DMS53 treated with DMSO at 0.1 percent for 48 hours (cell line): ENCODE results near the gene CBX5.
"Not testable (repeated sequence)": the region's sequence is repeated elsewhere in the genome, so short reads cannot be mapped to it uniquely, and the experiment has no call there.

Experiments used
- DNase-seq: peaks from one replicate; lab custom pipeline; 2025; ENCODE audit not compliant: unreplicated experiment; lab: John Stamatoyannopoulos, UW

CBX5 gene

GRCh38 chr12:54294953-54295566, 15.1 kb upstream of the CBX5 start:
- DNase-seq = no peak

DNA sequence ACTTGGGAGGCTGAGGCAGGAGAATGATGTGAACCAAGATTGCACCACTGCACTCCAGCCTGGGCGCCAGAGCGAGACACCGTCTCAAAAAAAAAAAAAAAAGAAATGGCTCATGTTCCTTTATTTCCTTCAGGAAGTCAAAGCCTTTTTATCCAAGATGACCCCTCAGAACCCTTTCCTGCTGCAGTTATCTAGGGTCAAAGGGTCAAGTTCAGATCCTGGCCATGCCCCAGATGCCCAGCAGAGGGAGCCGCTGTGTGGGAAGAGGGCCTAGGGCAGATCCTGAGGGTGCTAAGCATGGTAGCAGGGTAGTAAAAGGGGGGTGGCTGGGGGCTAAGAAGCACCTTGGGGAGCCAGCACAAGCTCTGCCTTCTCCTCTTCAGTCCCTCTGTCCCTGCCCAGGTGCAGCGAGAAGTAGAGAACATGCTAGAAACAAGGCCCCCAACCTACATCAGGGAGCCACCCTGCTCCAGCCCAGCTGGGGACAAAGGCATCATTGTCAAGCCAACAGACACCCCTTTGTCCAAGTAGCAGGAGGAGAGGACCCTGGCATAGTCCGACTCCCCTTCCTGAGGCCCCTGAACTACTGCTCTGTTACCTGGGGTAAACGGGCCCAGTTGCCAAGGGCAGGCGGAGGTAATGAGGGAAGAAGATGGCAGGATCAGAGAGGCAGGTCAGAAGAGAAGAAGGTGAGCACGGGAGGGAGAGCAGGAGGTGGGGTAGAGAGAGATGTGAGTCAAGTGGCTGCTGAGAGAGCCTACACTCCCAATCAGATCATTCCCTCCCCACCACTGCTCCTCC, 14.4 kb upstream of the CBX5 start:
- DNase-seq = peak; percentile 24

DNA sequence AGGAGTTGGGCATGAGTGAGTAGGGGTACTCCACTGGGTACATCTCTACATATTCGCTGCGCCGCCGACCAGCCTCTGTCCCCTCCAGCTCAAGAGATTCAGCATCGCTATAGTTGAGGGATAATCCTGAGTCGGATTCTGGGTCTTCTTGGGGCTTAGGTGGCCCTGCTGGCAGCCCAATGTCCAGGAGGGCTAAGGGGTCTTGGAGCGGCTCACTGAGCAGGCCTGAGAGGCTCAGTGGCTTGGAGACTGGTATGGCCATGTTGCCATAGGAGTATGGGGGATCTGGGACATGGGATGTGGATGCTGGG, 13.0 kb upstream of the CBX5 start:
- no peak for DNase-seq

DNA sequence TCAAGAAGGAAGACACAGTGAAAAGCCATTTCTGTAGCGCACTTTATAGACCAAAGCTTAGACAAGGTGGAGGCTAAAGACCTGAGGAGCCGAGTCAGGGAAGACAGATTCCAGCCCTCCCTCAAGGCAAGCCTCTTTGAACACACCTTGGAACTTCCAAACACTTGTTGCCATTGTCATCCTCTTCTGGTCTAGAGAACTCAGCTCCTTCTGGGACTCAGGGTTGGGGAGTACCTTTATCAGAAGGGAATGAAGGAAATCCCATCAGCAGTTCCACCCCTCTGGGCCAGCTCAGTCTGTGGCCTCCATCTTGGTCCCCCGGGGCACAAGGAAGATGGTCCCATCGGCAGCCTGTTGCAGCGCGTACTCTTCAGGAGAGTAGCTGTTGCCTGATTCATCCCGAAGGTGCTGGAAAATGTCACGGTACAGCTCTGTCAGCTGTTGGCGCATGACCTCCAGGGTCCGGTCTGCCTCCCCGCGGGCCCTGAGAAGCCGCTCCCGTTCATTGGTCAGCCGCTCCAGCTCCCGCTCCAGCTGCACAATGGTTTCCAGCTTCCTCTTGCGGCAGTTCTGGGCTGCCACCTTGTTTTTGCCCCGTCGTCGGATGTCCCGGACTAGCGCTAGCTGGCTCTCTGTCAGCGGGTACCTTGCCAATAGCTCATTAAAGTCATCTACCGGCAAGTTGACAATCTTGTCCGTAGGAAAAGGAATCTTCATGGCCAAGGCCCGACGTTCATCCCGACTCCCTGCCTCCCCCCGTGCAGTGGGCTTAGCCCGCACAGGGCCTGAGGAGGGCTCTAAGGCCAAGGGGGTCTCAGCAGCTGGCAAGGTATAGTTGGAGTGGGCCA, 12.4 kb upstream of the CBX5 start:
- DNase-seq = no peak

GRCh38 chr12:54287261-54288157, 7.6 kb upstream of the CBX5 start:
- DNase-seq = no peak

- DNase-seq = no peak
Measured at GRCh38 chr12:54286042-54287030, 6.4 kb upstream of the CBX5 start.

DNA sequence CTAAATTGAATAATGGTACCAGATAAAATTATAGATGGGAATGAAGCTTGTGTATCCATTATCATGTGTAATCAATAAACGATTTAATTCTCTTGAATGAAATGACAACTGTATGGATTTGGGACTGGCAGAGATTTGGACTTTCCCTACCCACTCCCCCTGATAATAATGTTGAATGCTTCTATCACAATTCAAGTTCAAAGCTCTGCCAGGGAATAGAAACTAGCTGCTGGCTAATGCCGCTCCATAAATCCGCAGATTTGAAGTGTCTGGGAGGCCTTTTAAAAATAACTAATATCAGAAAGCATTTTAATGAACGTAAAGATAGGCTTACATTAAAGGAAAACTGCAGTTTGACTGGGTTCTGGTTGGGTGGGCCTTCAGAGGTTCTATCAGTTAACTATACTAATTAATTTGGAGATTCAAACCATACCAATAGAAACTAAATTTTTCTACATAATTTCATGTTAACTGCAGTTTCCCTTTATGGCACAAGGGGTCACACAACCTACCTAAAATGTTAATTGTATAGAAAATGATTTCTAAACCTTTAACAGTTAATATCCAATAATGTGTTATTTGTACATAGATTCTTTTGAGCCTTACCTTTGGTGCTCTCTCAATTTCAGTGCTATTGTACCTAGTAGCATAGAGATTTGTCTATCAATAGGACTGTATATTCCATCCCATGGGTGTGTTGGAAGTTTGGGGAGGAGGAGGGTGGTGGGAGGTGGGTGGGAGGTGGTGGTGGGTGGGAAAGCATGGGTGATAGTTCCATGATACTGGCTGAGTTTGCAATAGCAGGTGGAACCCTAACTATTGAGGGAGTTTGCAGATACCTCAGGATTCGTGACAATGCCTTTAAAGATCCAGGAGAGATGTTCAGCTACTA, 5.5 kb upstream of the CBX5 start:
- DNase-seq = no peak

DNA sequence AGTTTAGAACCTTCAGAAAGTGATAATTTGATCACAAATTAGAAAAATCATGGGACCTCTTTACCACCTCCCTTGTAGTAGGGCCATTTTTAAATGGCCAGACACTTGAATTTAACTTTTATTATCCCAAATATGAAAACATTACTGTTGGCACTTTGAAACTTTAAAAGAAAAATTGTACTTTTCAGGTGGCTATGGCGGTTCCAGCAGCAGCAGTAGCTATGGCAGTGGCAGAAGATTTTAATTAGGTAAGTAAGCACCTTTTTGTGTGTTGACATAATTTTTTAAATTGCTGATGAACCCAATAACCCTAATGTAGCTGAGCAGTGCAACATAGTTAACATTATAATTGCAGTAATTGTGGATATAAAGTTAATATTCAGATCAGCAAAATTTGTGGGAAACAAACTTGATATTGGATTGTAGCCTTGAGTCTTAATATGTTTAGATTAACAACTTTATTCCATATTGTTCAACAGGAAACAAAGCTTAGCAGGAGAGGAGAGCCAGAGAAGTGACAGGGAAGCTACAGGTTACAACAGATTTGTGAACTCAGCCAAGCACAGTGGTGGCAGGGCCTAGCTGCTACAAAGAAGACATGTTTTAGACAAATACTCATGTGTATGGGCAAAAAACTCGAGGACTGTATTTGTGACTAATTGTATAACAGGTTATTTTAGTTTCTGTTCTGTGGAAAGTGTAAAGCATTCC, 4.3 kb upstream of the CBX5 start:
- DNase-seq = not testable (repeated sequence)

DNA sequence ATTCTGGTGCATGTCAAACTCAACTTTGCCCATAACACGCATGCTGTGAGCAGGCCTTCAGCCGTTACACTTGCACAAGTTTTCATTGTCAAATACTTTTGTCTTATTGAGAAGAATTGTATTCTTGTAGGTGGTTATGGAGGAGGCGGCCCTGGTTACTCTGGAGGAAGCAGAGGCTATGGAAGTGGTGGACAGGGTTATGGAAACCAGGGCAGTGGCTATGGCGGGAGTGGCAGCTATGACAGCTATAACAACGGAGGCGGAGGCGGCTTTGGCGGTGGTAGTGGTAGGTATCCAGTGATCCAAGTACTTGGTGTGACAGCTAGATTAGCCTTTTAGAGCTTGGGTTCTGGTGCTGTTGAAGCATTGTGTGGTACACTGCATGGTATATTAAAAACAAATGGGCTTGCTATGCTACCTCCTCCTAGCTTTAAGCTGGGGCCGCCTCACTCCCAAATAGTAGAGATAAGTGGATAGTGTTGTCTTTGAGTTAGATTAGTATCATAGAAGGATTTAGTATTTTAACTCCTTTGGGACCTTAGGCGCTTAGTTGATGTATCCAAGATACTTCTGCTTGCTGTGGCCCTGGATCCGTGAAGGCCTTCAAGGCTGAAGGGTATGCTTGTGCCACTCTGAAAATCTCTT, 3.1 kb upstream of the CBX5 start:
- no peak for DNase-seq

DNA sequence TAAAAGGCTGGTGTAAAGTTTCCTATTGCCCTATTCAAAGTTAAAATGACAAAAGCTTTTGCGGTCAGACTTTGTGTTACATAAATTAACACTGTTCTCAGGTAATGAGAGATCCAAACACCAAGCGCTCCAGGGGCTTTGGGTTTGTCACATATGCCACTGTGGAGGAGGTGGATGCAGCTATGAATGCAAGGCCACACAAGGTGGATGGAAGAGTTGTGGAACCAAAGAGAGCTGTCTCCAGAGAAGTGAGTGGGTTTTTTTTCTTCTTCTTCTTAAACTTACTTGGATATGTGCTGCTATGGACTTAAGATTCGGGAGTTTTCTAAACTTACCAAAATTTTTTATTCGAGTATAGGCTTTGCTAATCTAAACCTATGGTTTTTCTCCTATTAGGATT, 1.8 kb upstream of the CBX5 start:
- DNase-seq = not testable (repeated sequence)

GRCh38 chr12:54281261-54281638, 1.3 kb upstream of the CBX5 start:
- not testable (repeated sequence) for DNase-seq

DNA sequence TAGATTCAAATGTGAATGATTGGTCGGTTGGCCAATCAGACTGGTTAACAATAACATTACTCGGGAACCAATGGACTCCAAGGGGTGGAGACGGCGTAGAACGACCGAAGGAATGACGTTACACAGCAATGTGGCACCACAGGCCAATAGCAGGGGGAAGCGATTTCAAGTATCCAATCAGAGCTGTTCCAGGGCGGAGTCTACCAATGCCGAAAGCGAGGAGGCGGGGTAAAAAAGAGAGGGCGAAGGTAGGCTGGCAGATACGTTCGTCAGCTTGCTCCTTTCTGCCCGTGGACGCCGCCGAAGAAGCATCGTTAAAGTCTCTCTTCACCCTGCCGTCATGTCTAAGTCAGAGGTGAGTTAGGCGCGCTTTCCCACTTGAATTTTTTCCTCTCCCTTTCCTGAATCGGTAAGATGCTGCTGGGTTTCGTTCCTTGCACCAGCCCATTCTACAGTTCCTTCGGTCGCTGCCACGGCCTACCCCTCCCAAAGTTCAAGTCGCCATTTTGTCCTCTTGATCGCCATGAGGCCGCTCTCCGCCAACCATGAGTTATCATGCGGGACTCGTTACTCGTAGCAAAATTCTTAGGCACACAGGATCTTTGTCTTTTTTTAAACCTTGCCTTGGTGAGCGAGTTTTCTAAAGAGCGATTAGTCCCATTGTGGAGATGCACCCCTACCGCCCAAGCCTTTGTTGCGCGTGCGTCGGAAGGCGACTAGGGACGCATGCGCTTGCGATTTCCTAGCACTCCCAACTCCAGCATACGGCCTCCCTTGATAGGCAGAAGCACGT, 742 bp upstream of the CBX5 start, which contains the start of gene HNRNPA1:
TSS of gene HNRNPA1 (plus strand) at position 259 of the 793 bp plus-strand sequence. CDS start at position 341, 82 bp downstream.
- peak; percentile 99 for DNase-seq

GRCh38 chr12:54279227-54279631, 693 bp downstream of the CBX5 start:
- DNase-seq = no peak

DNA sequence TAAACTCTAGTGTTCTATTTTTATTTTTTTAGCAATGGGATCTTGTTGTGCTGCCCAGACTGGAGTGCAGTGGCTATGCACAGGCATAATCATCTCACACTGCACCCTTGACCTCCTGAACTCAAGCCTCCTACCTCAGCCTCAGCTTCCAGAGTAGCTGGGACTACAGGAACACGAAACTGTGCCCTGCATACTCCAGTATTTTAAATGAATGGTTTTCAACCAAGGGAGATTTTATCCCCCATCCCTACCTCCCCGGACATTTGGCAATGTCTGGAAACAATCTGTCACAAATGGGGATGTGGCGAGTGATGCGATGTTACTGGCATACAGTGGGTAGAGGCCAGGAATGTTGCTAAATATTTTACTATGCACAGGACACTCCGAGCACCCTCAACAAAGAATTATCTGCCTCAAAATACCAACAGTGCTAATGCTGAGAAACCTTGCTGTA, 2.1 kb downstream of the CBX5 start:
- no peak for DNase-seq

GRCh38 chr12:54276368-54276767, 3.6 kb downstream of the CBX5 start:
- no peak for DNase-seq

DNA sequence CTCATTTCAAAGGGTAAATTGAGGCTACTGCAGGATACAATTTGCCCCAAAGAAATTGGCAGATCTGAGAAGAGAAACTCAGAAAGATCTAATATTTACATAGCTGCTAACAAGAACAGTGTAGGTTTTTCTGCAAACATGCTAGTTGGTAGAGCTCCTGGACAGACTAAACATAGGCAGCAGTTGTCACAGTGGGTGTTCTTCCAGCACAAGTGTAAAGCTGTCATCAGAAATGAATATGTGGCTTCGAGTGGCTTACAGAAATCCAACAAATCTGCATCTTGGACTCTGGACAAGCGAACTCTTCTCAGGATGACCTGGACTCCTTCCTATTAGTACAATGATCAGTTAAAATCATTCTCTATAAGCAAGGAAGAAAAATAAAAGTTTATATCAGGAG, 5.9 kb downstream of the CBX5 start:
- no peak for DNase-seq

GRCh38 chr12:54272214-54272613, 7.7 kb downstream of the CBX5 start:
- DNase-seq = no peak
